ENCODE data around the gene NMRAL1. TPM values are rescaled to one million over a fixed set of nuclear protein-coding genes. Genes with fewer than 3 reads are reported as not detected.

Gene NMRAL1
- total and polyA plus RNA-seq, 10 of the 15 experiments (the other 5 are each of a cell fraction or from before 2014, with no cell fraction given): 4.8 to 102 (median 62.5) TPM

DNA sequence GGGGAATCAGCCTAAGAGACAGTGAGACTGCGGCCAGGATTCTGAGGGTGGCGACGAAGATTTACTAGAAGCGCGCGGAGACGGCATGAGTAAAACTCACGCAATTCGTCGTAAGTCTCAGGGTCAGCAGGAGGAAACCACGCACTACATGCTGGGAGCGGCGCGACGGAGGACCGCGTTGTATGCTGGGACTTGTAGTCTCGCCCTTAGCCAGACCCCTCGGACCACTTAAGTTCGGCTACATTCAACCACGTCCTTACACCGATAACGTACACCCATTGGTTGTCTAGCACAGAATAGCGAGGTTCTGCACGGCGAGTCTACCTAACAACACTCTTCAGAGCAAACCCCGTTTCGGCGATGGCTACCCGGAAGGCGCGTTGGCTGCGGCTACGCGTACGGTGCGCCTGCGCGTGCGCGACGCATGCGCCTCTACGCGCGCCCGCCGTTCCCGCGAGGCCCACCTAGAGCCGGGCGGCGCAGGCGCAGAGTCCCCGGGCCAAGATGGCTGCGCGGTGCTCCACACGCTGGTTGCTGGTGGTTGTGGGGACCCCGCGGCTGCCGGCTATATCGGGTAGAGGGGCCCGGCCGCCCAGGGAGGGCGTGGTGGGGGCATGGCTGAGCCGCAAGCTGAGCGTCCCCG is 48.9 kb downstream of the NMRAL1 start, which contains the start of gene DNAJA3 (continued):
- TF ChIP-seq STAT3 (IDR thresholded peaks at IDR 0.05; ENCODE audit: low read depth, low read length): no peak
- TF ChIP-seq, protein P1, sequence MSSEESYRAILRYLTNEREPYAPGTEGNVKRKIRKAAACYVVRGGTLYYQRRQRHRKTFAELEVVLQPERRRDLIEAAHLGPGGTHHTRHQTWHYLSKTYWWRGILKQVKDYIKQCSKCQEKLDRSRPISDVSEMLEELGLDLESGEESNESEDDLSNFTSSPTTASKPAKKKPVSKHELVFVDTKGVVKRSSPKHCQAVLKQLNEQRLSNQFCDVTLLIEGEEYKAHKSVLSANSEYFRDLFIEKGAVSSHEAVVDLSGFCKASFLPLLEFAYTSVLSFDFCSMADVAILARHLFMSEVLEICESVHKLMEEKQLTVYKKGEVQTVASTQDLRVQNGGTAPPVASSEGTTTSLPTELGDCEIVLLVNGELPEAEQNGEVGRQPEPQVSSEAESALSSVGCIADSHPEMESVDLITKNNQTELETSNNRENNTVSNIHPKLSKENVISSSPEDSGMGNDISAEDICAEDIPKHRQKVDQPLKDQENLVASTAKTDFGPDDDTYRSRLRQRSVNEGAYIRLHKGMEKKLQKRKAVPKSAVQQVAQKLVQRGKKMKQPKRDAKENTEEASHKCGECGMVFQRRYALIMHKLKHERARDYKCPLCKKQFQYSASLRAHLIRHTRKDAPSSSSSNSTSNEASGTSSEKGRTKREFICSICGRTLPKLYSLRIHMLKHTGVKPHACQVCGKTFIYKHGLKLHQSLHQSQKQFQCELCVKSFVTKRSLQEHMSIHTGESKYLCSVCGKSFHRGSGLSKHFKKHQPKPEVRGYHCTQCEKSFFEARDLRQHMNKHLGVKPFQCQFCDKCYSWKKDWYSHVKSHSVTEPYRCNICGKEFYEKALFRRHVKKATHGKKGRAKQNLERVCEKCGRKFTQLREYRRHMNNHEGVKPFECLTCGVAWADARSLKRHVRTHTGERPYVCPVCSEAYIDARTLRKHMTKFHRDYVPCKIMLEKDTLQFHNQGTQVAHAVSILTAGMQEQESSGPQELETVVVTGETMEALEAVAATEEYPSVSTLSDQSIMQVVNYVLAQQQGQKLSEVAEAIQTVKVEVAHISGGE (CRISPR knock-in tag; IDR thresholded peaks at IDR 0.05): no peak
- TF ChIP-seq, protein P2, sequence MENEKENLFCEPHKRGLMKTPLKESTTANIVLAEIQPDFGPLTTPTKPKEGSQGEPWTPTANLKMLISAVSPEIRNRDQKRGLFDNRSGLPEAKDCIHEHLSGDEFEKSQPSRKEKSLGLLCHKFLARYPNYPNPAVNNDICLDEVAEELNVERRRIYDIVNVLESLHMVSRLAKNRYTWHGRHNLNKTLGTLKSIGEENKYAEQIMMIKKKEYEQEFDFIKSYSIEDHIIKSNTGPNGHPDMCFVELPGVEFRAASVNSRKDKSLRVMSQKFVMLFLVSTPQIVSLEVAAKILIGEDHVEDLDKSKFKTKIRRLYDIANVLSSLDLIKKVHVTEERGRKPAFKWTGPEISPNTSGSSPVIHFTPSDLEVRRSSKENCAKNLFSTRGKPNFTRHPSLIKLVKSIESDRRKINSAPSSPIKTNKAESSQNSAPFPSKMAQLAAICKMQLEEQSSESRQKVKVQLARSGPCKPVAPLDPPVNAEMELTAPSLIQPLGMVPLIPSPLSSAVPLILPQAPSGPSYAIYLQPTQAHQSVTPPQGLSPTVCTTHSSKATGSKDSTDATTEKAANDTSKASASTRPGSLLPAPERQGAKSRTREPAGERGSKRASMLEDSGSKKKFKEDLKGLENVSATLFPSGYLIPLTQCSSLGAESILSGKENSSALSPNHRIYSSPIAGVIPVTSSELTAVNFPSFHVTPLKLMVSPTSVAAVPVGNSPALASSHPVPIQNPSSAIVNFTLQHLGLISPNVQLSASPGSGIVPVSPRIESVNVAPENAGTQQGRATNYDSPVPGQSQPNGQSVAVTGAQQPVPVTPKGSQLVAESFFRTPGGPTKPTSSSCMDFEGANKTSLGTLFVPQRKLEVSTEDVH (IDR thresholded peaks at IDR 0.05; ENCODE audit: low read depth, partially characterized antibody): no peak
- TF ChIP-seq ZNF217 (IDR thresholded peaks at IDR 0.05): no peak
- TF ChIP-seq KAT2A (conservative IDR thresholded peaks at IDR 0.05; ENCODE audit: control insufficient read depth, low read depth, low read length): no peak
- TF ChIP-seq CEBPB (IDR thresholded peaks at IDR 0.05; ENCODE audit: borderline replicate concordance in 1 of 2, low read depth in 2 of 2, low read length in 2 of 2): no peak
- no peak for TF ChIP-seq CHD4 (IDR thresholded peaks at IDR 0.05)
- TF ChIP-seq EED (IDR thresholded peaks at IDR 0.05; ENCODE audit: low read depth): no peak
- TF ChIP-seq, protein P3, sequence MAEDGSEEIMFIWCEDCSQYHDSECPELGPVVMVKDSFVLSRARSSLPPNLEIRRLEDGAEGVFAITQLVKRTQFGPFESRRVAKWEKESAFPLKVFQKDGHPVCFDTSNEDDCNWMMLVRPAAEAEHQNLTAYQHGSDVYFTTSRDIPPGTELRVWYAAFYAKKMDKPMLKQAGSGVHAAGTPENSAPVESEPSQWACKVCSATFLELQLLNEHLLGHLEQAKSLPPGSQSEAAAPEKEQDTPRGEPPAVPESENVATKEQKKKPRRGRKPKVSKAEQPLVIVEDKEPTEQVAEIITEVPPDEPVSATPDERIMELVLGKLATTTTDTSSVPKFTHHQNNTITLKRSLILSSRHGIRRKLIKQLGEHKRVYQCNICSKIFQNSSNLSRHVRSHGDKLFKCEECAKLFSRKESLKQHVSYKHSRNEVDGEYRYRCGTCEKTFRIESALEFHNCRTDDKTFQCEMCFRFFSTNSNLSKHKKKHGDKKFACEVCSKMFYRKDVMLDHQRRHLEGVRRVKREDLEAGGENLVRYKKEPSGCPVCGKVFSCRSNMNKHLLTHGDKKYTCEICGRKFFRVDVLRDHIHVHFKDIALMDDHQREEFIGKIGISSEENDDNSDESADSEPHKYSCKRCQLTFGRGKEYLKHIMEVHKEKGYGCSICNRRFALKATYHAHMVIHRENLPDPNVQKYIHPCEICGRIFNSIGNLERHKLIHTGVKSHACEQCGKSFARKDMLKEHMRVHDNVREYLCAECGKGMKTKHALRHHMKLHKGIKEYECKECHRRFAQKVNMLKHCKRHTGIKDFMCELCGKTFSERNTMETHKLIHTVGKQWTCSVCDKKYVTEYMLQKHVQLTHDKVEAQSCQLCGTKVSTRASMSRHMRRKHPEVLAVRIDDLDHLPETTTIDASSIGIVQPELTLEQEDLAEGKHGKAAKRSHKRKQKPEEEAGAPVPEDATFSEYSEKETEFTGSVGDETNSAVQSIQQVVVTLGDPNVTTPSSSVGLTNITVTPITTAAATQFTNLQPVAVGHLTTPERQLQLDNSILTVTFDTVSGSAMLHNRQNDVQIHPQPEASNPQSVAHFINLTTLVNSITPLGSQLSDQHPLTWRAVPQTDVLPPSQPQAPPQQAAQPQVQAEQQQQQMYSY (CRISPR knock-in tag; IDR thresholded peaks at IDR 0.05): no peak
- peak; percentile 84 for TF ChIP-seq SMAD5 (IDR thresholded peaks at IDR 0.05; ENCODE audit: low read depth)
- TF ChIP-seq, protein P4, sequence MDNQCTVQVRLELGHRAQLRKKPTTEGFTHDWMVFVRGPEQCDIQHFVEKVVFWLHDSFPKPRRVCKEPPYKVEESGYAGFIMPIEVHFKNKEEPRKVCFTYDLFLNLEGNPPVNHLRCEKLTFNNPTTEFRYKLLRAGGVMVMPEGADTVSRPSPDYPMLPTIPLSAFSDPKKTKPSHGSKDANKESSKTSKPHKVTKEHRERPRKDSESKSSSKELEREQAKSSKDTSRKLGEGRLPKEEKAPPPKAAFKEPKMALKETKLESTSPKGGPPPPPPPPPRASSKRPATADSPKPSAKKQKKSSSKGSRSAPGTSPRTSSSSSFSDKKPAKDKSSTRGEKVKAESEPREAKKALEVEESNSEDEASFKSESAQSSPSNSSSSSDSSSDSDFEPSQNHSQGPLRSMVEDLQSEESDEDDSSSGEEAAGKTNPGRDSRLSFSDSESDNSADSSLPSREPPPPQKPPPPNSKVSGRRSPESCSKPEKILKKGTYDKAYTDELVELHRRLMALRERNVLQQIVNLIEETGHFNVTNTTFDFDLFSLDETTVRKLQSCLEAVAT (IDR thresholded peaks at IDR 0.05): no peak
- no peak for TF ChIP-seq IKZF2 (IDR thresholded peaks at IDR 0.05)
- peak; percentile 23; the same call in 1 of the 2 replicates for TF ChIP-seq PAX5 (IDR thresholded peaks at IDR 0.05; ENCODE audit: borderline replicate concordance, low read depth, low read length)
- TF ChIP-seq SREBF2 (IDR thresholded peaks at IDR 0.05; ENCODE audit: low read length): no peak
- TF ChIP-seq RELA (IDR thresholded peaks at IDR 0.05; ENCODE audit: borderline replicate concordance, partially characterized antibody): peak; percentile 50
- TF ChIP-seq NR2C1 (IDR thresholded peaks at IDR 0.05): peak; percentile 81
- TF ChIP-seq SPI1 (IDR thresholded peaks at IDR 0.05; ENCODE audit: borderline replicate concordance, insufficient read depth, low read depth, low read length): no peak; the same call in 1 of the 2 replicates

Data from GM12878 (cell line).